Measurements from ENCODE around the gene MAGEA8. TPM values are rescaled to one million over a fixed set of nuclear protein-coding genes. Genes with fewer than 3 reads are reported as not detected.
"Not testable (repeated sequence)": the region's sequence is repeated elsewhere in the genome, so short reads cannot be mapped to it uniquely, and the experiment has no call there.

The MAGEA8 gene
- total RNA-seq, 1 donor from 2014 or later = not detected

DNA sequence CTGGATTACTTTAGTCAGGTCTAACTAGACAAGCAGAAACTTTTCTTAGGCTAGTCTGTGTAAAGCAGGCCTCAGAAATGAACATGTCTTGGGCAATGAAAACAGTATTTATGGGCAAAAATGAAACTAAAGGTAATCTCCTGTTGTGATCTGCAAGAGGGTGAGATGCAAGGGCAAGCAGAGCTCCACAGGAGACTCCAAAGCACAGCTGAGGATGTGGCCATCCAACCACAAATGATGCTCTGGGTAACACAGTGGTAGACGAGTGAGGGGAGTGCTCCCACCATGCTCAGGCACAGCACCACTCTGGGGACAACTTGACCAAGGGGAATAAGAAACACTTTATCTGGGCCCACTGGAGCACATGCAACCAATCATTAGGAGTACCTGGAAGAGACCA lies 47.7 kb downstream of the MAGEA8 start:
- not testable (repeated sequence) for H3K27me3 Mint-ChIP-seq (ENCODE audit: unreplicated experiment); H3K36me3 Mint-ChIP-seq (ENCODE audit: unreplicated experiment); DNase-seq; H3K9me3 Mint-ChIP-seq (ENCODE audit: unreplicated experiment); H3K4me3 Mint-ChIP-seq (ENCODE audit: unreplicated experiment); H3K27ac Mint-ChIP-seq (ENCODE audit: unreplicated experiment); H3K4me1 Mint-ChIP-seq (ENCODE audit: low read depth, unreplicated experiment)

DNA sequence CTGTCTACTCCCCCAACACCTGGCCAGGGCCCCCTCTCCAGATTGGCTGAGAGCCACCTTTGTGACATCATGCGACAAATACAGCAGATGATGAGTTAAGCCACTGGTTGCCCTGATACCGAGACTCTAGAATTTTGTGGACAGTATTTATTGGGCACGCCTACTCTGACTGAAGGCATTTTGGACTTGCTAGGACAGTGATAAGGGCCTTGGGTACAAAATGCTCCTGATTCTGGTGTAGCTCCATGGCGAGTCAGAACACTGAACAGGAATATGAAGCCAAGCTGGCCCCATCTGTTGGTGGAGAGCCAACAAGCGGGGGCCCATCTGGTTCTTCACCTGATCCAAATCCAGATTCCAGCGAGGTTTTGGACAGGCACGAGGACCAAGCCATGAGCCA lies 48.4 kb downstream of the MAGEA8 start, which contains the start of gene HSFX4:
Gene HSFX4 (plus strand): TSS at position 174 of the 400 bp plus-strand sequence. CDS start 72 bp downstream, at position 246.
- H3K36me3 Mint-ChIP-seq (ENCODE audit: unreplicated experiment); H3K4me3 Mint-ChIP-seq (ENCODE audit: unreplicated experiment); H3K9me3 Mint-ChIP-seq (ENCODE audit: unreplicated experiment); H3K4me1 Mint-ChIP-seq (ENCODE audit: low read depth, unreplicated experiment); H3K27ac Mint-ChIP-seq (ENCODE audit: unreplicated experiment); DNase-seq; H3K27me3 Mint-ChIP-seq (ENCODE audit: unreplicated experiment): not testable (repeated sequence)

DNA sequence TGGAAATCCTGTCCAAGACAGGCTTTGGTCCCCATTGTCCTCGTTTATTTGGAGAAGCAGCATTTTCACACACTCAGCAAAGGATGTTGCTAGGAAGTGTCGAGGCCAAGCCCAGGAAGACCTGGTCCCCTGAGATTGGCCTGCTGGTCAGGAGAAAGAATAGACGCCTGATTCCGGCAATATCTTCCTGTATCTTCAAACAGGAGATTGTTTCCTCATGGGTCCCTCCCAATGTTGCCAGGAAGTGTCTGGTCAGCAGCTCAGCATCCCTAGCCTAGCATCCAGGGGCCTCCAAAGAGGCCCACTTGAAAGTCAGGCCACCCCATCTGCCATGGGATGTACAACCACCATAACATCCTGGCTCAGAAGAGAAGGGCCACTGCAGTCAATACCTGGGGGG lies 50.4 kb downstream of the MAGEA8 start:
- not testable (repeated sequence) for H3K27me3 Mint-ChIP-seq (ENCODE audit: unreplicated experiment); H3K4me3 Mint-ChIP-seq (ENCODE audit: unreplicated experiment); H3K27ac Mint-ChIP-seq (ENCODE audit: unreplicated experiment); DNase-seq; H3K36me3 Mint-ChIP-seq (ENCODE audit: unreplicated experiment); H3K9me3 Mint-ChIP-seq (ENCODE audit: unreplicated experiment); H3K4me1 Mint-ChIP-seq (ENCODE audit: low read depth, unreplicated experiment)

DNA sequence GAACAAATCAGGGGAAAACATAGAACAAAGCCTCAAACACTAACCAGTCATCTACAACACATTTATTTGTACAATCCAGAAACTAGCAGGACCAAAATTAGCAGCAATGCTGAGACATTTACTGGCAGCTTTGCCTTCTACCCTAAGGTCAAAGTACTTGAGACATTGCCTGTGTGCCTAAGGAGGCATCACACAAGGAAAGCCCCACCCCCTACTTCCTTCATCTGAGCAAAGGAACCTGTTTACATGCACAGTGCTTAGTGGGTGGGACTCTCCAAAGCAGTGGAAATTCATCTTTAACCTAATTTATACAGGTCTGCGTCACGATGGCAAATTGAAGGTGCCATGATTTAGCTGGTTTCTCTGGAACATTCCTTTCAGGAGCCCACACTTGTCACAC lies 51.2 kb downstream of the MAGEA8 start:
- H3K36me3 Mint-ChIP-seq (ENCODE audit: unreplicated experiment); H3K4me3 Mint-ChIP-seq (ENCODE audit: unreplicated experiment); DNase-seq; H3K9me3 Mint-ChIP-seq (ENCODE audit: unreplicated experiment); H3K4me1 Mint-ChIP-seq (ENCODE audit: low read depth, unreplicated experiment); H3K27ac Mint-ChIP-seq (ENCODE audit: unreplicated experiment); H3K27me3 Mint-ChIP-seq (ENCODE audit: unreplicated experiment): not testable (repeated sequence)

DNA sequence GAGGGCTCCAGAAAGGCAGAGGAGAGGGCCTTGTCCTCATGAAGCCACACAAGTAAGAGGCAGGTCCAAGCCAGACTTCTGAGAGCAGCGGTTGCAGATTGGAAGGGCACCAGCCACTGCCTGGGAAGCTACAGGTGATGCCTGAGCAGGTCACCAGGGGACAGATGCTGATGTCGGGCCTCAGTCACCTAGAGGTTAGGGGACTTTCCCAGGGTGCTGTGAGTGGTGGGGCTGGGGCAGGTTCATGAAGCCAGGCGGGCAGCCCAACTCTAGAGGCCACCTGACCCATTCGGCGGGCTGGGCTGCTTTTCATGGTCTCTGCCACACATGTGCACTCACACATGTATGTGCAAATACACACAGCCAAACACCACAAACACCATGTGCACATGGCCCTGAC lies 52.0 kb downstream of the MAGEA8 start:
- H3K4me3 Mint-ChIP-seq (ENCODE audit: unreplicated experiment); DNase-seq; H3K4me1 Mint-ChIP-seq (ENCODE audit: low read depth, unreplicated experiment); H3K9me3 Mint-ChIP-seq (ENCODE audit: unreplicated experiment); H3K27ac Mint-ChIP-seq (ENCODE audit: unreplicated experiment); H3K36me3 Mint-ChIP-seq (ENCODE audit: unreplicated experiment); H3K27me3 Mint-ChIP-seq (ENCODE audit: unreplicated experiment): not testable (repeated sequence)

DNA sequence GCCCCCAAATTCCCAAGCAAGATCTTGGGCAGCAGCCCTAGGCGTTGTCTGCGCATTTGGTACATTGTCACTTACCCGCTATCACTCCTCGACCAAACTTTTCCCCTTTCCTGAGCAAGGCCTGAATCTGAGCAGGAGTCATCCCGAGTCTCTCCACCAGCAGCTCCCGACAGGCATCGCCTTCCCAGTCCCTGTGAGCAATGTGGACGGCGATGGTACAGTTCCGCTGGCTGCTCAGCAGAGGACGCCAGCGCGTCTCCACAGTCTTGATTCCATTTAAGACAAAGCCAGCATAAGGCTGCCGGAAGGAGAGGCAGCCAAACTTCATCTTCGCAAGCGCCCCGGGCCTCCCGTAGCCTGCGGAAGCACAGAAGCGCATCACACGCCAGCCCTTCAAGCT lies 52.6 kb downstream of the MAGEA8 start:
- DNase-seq; H3K4me1 Mint-ChIP-seq (ENCODE audit: low read depth, unreplicated experiment); H3K9me3 Mint-ChIP-seq (ENCODE audit: unreplicated experiment); H3K27ac Mint-ChIP-seq (ENCODE audit: unreplicated experiment); H3K27me3 Mint-ChIP-seq (ENCODE audit: unreplicated experiment); H3K4me3 Mint-ChIP-seq (ENCODE audit: unreplicated experiment); H3K36me3 Mint-ChIP-seq (ENCODE audit: unreplicated experiment): not testable (repeated sequence)

Other genes starting within 250 kb of the MAGEA8 start
- 34.6 TPM for gene TMEM185A, start 249.4 kb upstream of the MAGEA8 start, total RNA-seq (ENCODE audit: unreplicated experiment)
- not detected for gene MAGEA11, start 169.1 kb upstream of the MAGEA8 start, total RNA-seq (ENCODE audit: unreplicated experiment)
- 1.8 TPM for gene HSFX1, start 107.1 kb upstream of the MAGEA8 start, total RNA-seq (ENCODE audit: unreplicated experiment)
- not detected for gene MAGEA9, start 99.3 kb upstream of the MAGEA8 start, total RNA-seq (ENCODE audit: unreplicated experiment)
- not detected for gene HSFX4, start 48.4 kb downstream of the MAGEA8 start, total RNA-seq (ENCODE audit: unreplicated experiment)
- 53.0 TPM for gene EOLA2, start 57.3 kb downstream of the MAGEA8 start, total RNA-seq (ENCODE audit: unreplicated experiment)